GM21381 (cell line): ENCODE data around the gene FRAT2.

ENCODE experiments used
- ATAC-seq: cut with Tn5 transposase; IDR thresholded peaks from one replicate; pipeline ENCODE4 v1.9.1; 2021; ENCODE audit warnings: mild to moderate bottlenecking, moderate library complexity; ENCODE audit not compliant: unreplicated experiment

Gene FRAT2, protein sequence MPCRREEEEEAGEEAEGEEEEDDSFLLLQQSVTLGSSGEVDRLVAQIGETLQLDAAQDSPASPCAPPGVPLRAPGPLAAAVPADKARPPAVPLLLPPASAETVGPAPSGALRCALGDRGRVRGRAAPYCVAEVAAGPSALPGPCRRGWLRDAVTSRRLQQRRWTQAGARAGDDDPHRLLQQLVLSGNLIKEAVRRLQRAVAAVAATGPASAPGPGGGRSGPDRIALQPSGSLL

DNA sequence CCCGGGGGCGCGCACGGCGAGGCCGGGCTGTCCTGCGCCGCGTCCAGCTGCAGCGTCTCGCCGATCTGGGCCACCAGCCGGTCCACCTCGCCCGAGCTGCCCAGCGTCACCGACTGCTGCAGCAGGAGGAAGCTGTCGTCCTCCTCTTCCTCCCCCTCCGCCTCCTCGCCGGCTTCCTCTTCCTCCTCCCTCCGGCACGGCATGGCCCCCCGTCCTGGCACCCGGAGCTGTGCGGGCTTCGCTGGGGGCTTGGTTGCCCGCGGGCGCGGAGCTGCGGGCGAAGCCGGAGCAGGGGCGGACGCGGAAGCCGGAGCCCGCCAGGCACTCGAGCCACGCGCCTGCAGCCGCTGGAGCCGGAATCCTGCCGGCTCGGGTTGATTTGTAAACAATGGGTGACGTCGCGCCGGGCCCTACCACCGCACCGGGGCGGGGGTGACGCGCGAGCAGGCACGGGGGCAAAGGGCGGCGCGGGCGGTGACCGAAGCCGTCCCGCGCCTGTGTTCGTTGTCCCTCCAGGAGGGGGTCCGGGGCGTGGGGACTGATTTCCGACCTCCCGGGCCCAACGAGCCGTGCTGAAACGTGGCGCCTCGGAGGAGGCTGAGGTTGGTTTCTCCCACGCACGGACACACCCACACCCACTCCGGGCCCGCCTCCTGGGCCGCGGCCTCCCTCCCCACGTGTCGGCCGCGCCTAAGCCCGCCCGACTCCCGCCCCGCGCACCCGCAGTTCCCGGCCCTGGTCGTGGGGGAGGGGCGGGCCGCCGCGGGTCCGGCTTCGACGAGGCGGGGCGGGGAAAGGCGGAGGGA lies at the start of gene FRAT2:
FRAT2 (minus strand) TSS at position 360 of the 806 bp plus-strand sequence; CDS start at position 203, 157 bp downstream.
- ATAC-seq: peak; percentile 88

DNA sequence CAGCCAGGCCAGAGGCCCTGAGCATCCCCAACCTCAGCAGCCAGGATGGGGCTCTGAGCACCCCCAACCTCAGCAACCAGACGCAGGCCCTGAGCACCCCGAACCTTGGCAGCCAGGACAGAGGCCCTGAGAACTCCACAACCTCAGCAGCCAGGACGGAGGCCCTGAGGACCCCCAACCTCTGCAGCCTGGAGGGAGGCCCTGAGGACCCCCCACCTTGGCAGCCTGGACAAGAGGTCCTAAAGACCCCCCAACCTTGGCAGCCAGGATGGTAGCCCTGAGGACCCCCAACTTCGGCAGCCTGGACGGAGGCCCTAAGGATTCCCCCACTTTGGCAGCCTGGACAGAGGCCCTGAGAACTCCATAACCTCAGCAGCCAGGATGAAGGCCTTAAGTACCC lies 49.6 kb upstream of the FRAT2 start:
- ATAC-seq: no peak

DNA sequence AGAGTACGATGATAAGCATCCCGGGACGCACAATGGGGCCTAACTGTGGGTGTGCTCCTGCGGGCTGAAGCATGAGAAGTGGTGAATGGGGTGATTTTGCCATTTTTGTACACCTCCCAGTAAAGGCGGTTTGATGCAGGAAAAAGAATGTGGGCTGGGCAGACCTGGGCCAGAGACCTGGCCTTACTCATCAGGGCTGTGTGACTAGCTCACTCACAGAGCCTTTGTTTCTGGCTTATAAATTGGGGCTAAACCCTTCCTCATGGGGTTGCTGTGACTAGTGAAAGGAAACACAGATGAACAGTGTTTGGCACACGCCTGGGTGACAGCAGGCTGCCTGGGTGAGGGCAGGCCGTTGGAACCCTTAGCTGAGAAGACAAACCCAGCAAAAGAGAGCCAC lies 48.6 kb upstream of the FRAT2 start:
- no peak for ATAC-seq

DNA sequence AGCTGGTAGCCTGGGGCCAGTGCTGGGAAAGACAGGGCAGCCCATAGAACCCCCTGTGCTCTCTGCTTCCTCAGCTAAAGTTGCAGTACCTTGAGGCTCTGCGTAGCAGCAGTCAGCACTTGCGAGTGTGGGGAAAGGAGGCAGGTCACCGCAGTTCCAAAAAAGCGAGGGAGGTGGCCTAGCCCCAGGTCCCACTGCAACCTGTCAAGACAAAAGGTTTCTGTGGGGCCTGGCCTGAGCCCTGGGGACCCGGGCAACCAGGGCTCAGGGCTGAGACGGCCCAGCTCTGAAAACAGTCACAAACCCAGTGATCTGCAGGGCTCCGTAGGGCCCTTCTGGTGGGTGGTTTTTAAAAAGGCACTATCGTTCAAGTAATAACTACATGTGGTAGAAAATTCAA lies 47.1 kb upstream of the FRAT2 start:
- ATAC-seq: no peak

DNA sequence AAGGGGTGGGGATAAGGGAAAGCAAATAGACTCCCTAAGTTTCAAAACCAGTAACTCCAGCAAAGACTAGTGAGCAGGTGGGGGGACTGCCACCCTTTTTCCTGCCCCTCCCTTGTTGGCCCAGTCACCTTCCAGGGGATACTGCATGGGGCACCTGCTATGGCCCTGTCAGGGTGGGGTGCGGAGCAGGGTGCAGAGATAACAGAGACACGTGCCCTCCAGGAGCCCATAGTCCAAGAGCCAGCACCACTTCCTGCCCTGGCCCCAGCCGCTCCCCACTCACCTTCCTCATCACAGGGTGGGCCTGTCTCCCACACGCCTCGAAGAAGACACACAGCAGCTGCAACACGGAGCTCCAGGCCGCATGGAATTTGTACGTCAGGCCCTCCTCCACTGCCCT lies 46.0 kb upstream of the FRAT2 start:
- ATAC-seq: no peak

DNA sequence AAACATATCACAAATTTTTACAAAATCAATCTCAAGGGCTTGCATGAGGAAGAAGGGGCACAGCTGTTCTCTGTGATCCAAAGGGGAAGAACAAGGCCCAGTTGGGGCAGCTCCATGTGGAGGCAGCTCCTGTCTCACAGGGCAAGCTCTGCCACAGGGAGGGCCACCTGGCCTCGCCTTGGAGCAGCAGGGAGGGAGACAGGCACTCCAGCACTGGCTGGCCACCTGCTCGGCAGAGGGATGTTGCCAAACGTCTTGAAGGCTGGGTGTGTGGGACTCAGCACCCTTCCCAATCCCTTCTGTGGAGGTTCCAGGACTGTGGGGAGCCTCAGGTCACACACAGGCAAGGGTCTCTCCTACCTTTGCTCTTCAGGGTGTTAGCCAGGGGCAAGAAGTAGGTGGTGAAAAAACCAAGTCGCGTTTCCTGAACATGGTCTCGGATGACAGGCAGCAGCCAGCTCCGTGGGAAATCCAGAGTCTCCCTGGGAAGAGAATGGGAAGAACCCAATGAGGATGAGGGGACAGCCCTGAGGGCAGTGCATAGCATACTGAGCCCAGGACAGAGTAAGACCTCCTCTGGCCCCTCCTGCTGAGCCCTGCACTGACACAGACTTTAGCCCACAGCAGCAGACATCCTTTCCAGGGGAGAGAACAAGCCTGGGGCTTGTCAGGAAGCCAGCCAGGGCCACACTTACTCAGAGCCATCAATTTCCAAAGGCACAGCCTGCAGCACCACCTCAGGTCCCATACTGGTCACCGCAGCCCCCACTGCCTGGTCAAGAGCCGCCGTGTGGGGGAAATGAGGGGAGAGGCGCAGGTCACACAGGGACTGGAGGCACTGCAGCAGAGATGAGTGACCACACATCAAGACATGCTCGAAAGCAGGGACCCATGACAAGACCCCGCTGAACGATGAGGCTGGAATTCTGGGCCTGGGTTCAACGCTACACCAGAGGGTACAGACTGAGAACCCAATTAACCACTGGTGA lies 44.7 kb upstream of the FRAT2 start:
- no peak for ATAC-seq

DNA sequence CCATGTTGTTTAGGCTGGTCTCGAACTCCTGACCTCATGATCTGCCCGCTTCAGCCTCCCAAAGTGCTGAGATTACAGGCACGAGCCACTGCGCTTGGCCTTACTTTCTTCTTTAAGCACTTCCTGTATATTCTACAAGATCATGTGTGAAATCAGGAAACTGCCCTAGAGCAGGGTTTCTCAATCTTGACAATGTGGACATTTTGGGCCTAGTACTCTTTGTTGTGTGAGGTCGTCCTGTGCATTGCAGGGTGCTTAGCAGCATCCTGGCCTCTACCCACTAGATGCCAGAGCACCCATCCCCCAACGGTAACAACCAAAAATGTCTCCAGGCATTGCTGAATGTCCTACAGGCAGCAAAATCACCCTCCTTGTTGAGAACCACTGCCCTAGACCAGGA lies 41.9 kb upstream of the FRAT2 start:
- no peak for ATAC-seq

DNA sequence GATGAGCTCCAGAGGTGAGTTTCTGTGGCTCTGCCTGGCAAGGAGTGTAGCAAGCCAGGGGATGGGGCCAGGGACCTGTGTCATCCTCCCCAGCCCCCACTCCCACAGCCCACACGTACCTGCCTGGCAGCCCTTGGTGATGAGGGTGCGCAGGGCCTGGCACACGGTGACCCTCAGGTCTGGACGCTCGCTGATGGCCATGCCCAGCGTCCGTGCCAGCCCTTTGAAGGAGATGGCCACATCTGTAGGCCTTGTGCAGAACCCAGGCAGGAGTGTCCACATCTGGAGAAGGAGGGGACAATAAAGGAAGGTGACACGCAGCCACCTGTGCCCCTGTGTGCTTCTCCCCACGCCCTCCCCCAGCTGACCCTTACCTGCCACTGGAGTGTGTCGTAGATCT lies 38.9 kb upstream of the FRAT2 start:
- no peak for ATAC-seq

DNA sequence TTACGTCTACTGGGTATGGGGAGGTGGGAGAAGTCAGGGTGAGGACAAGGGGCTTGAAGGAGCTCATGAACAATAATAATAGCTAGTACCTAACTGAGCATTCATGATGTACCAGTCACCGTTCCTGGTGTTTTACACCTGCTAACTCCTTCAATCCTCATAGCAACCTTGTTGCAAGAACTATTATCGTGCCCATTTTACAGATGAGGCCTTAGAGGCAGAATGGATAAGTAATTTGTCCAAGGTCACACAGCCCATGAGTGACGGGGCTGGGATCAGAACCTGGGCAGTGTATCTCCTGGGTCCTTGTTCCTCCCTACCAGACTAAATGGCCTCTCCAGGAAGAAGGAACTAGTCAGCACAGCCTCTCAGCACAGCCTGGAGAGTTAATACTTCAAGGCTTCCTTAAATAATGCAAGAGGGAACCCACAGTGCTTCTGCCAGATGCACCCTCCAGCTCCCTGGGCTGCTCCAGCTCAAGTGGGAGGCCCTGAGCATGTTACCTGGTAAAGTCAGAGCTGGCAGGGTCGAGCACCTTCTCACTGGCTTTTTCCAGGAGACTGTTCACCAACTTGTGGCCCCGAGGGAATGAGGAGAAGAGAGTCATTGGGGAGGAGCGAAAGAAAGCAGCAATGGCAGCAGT lies 37.8 kb upstream of the FRAT2 start:
- no peak for ATAC-seq

DNA sequence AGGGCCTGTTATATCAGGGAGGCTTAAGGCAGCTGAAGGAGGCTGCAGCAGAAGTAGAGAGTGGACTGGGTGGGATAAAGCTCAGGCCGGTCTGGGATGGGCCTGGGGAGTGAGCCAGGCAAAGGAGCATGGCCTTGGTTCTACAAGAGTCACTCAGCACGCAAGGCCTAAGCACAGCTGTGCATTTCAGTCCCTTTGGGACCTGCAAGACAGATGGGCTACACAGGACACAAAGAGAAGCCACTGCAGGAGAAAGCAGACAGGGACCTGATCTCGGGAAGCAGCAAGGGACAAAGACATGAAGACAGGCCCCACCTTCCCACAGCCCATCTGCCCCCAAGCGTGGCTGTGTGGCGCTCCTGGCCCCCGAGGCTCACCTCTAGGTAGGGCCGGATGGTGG lies 37.2 kb upstream of the FRAT2 start:
- ATAC-seq: no peak

DNA sequence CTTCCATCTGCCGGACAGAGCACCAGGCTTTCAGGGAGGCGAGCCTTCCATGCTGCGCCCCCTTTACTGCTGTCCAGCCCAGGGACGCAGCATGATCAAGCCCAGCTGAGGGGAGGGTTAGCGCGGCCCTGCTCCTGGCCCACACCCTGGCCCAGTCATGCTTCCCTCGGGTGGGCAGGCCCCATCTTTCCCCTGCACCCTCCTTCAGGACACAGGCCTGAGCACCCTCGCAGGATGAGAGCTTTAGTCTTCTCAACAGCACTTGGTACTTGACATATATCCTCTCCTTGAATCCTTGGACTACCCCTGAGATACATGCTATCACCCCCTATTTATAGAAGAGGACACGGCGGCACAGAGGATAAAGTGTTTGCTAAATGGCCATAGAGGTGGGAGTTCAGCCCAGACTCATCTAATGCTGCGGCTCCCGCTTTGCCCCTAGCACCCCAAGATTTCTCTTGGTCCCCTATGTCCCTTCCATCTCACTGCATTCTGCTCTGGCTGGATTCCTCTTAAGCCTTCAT lies 32.7 kb upstream of the FRAT2 start:
- no peak for ATAC-seq

DNA sequence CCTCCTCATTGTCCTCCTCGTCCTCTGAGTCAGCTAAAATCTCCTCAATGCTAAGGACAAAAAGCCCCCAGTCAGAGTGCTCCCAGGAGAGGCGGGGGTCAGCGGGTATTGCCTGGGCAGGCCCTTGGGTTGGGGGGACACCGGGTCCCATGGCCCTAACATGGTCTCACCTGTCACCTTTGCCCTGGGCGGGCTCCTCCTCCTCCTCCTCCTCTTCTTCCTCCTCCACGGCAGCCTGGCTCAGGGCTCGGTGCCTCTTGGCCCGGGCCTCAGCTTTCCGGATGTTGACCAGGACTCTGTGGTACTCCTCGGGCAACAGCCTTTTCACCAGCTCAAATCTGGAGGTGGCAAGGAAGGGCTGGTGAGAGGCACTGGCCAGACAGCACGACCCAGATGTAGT lies 32.0 kb upstream of the FRAT2 start:
- ATAC-seq: no peak

DNA sequence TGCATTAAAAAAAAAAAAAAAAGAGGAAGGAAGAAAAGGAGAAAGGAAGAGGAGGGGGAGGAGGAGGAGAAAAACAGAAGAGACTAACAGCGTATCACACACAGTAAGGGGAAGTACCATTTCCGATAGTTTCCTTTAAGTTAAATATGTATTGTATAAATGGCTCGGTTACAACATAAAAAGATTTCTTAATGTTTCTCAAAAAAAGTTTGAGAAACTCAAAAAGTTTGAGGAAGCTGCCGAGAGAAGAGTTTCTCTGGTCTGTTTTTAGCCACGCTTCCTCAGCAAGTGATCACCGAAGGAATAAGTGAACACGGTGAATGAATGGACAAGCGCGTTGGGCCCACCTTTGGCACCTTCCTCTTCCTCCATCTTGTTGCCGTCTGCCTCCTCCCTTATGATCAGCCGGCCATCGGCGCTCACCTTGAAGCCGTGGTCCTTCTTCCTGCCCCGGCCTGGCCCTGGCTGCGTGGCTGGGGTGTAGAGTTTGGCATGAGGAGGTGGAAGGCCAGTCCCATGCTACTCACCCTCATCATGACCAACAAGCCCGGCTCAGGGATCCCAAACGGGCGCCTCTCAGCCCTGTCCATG lies 31.3 kb upstream of the FRAT2 start:
- no peak for ATAC-seq

DNA sequence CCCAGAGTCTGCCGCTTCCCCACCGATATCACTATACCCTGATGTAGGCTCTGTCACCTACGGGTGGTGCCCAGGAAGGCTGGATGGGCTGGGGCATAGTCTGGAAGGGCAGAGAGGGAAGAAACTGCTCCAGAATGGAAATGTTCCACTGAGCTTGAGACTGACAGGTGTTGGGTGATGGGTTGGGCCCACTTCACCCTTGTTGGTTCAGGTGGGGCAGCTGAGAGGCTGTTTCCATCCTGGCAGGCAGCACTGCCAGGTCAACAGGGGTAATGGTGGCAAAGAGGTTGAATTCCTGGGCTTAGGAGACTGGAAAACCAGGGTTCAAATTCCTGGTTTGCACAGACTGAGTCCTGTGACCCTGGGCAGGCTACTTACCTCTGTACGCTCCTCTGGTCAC lies 28.5 kb upstream of the FRAT2 start:
- ATAC-seq: no peak

DNA sequence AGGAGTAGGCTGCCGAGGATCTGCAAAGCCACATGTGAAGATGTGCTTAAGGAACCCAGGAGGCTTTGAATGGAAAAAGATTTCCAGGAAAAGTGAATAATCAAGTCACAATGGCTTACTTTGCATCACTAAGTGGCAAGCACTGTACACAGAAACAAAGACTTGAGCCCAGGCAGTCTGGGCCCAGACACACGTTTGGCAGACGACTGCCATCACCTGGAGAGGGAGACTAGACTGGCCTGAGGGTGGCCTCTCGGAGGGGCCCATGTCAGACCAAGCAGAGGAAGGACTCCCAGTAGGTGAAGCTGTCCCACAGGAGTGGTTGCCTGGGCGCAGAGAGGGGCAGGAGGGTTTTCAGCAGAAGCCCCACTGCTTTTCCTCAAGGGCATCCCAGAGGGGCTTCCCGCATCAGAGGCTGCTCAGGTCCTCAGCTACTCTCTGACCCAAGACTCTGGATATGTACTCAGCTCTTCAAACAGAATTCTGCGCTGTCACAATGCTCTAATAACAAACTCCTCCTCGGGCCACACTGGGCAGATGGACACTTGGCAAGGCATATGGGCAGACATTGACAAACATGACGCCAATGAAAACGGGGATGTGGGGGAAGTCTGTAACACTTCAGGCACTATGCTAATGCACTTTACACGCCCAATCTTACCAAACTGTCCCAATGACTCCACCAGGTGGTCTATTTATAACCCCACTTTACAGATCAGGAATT lies 27.9 kb upstream of the FRAT2 start:
- ATAC-seq: no peak

DNA sequence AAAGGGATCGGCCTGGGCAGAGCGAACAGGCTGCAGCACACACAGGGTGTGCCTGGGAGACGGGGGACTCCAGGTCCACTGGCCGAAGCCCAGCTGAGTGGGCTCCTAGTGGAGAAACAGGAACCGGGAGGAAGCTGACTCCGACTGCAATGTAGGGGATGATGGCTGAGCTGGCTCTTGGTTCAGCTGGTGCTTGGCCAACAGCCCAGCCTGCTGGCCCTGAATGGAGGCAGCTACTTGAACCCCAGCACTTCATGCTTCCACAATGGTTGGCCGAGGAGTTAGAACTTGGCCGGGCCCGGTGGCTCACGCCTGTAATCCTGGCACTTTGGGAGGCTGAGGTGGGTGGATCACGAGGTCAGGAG lies 27.0 kb upstream of the FRAT2 start:
- no peak for ATAC-seq

DNA sequence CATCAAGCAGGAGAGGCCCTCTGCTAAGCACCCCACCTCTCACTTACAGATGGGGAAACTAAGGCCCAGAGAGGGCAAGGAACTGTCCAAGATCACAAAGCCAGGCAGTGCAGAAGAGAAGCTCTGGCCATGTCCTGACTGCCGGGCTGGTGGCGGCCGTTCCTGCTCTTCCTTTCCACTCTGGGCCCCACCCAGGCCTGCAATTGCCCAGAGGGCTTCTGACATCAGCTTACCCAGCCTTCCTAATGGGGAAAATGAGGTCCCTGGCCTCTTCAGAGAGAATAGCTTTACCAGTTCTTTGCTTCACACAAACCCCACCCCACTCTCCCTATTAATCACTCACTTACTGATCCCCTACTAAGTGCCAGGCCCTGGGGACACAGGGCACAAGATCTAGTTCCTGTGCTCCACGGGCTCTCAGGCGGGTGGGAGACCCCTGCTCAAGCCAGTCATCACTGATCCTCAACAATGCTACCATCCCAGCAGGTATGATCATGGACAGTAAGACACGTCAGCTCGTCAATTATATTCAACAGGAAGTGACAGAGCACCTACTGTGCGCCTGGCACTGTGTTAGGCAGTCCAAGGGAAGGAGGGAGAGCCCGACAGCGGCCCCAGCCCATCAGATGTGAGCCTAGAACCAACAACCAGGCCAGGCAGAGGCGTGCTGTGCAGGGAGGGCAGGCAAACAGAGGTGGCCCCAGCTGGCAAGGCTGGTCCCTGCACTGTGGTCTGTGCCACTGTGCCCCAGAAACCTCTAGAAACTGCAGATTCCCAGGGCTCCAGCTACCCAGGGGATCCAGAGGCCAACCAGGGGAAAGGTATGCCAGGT lies 26.4 kb upstream of the FRAT2 start:
- no peak for ATAC-seq

DNA sequence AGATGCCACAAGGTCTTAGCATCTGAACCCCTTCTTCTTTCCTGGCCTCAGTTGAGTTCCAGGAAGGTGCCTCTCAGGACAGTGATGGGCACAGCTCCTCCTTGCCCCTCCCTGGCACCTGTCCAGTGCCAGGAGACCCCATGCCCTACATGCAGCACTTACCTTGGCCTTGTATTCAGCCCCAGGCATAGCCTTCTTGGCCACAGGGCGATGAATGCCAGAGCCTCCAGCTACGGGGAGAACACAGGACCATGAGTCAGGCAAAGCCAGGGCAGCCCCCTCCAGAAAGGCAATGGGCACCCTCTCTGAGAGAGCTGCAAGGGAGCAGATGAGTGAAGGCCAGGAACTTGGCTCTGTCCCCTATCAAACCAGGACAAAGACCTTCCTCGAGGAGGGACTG lies 24.3 kb upstream of the FRAT2 start:
- no peak for ATAC-seq

DNA sequence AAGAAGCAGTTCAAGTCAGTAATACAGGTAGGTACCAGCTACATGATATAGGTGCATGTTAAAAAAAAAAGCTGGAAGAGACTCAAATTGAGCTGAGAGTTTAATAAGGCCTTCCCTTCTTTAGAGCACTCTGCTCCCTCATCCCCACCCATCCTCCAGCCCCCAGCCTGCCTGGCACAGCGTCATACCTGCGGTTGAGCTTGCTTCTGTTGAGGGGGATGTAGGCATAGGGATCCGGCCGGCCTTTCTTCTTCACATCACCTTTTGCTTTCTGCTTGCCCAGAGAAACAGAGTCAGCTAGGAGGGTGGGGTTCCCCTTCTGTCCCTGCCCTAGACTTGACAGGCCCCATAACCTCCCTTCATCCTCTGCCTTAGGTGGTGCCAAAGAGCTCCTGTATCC lies 23.8 kb upstream of the FRAT2 start:
- no peak for ATAC-seq
